ENCODE measurements around the gene PCCB. TPM values are rescaled to one million over a fixed set of nuclear protein-coding genes. Genes with fewer than 3 reads are reported as not detected.

PCCB gene
- total RNA-seq, 2 experiments from 2014 or later = 61.5 to 61.8 TPM

DNA sequence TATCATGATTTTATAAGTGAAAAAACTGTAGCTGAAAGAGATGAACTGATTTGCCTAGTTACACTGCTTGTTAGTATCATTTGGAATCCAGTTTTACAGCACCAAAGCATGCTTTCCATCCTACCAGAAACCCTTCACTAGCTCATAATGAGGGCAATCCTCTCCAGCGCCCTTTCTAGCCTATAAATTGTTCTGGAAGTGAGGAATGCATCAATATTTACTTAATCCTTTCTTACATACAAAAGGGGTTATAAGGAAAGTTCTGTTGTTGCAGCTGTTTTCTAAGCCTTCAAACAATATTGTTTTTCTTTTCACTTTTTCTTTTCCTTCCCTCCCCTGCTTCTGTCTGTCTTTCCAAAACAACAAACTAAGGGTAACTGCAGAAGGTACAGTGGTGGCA lies 11.0 kb upstream of the PCCB start:
- TF ChIP-seq, protein P1, sequence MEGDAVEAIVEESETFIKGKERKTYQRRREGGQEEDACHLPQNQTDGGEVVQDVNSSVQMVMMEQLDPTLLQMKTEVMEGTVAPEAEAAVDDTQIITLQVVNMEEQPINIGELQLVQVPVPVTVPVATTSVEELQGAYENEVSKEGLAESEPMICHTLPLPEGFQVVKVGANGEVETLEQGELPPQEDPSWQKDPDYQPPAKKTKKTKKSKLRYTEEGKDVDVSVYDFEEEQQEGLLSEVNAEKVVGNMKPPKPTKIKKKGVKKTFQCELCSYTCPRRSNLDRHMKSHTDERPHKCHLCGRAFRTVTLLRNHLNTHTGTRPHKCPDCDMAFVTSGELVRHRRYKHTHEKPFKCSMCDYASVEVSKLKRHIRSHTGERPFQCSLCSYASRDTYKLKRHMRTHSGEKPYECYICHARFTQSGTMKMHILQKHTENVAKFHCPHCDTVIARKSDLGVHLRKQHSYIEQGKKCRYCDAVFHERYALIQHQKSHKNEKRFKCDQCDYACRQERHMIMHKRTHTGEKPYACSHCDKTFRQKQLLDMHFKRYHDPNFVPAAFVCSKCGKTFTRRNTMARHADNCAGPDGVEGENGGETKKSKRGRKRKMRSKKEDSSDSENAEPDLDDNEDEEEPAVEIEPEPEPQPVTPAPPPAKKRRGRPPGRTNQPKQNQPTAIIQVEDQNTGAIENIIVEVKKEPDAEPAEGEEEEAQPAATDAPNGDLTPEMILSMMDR (IDR thresholded peaks at IDR 0.05) = no peak
- Mint-ChIP-seq H3K27ac (no peak overlapping the region), H3K9me3 (no peaks in the 10 kb centered on the region), H3K36me3 (ENCODE audit: low read depth) (no peaks in the 10 kb centered on the region), H3K27me3 (no peaks in the 10 kb centered on the region), H3K4me3 (no peak overlapping the region), H3K4me1 (ENCODE audit: low read depth) (no peaks in the 10 kb centered on the region)
- intact Hi-C loops (cut with micrococcal nuclease) = no loop called here
- CTCF ChIA-PET = no interaction called here
- DNase-seq = no peak
- ATAC-seq = no peak
- POLR2A ChIA-PET = no interaction called here

- TF ChIP-seq, protein P1 (IDR thresholded peaks at IDR 0.05) = no peak
- intact Hi-C loops (cut with micrococcal nuclease) = no loop called here
- ATAC-seq (no peak), DNase-seq (no peak)
- H3K27ac Mint-ChIP-seq = no peak overlapping the region
- H3K9me3 Mint-ChIP-seq = no peaks in the 10 kb centered on the region
- ChIA-PET POLR2A (no interaction called here), CTCF (interaction anchor here (1.3 to 1.5 kb wide), 2 partner anchors 167 to 768 kb away, joined by 3 read pairs; no protein-coding TSS in a partner anchor)
- H3K4me1 Mint-ChIP-seq (ENCODE audit: low read depth) = peaks cover 7% of the 10 kb centered on the region
- H3K27me3 Mint-ChIP-seq = no peaks in the 10 kb centered on the region
- no peak overlapping the region for H3K4me3 Mint-ChIP-seq
- H3K36me3 Mint-ChIP-seq (ENCODE audit: low read depth) = no peaks in the 10 kb centered on the region
Observed at GRCh38 chr3:136245691-136246090, 4.4 kb upstream of the PCCB start.

GRCh38 chr3:136247436-136247835 lies 2.7 kb upstream of the PCCB start:
- Mint-ChIP-seq H3K4me3 (no peak overlapping the region), H3K4me1 (ENCODE audit: low read depth) (peaks cover 16% of the 10 kb centered on the region), H3K27me3 (no peaks in the 10 kb centered on the region), H3K36me3 (ENCODE audit: low read depth) (no peaks in the 10 kb centered on the region), H3K9me3 (no peaks in the 10 kb centered on the region), H3K27ac (no peak overlapping the region)
- DNase-seq = no peak
- no peak for ATAC-seq
- intact Hi-C loops (cut with micrococcal nuclease) = no loop called here
- POLR2A ChIA-PET = interaction anchor here (1.1 kb wide), 1 partner anchor 54 kb away, joined by 3 read pairs; no protein-coding TSS in a partner anchor
- TF ChIP-seq, protein P1 (IDR thresholded peaks at IDR 0.05) = no peak
- CTCF ChIA-PET = interaction anchor here (1.1 to 1.9 kb wide), 2 partner anchors 51 to 767 kb away, joined by 4 to 6 read pairs; partner anchors contain the start of gene MSL2

DNA sequence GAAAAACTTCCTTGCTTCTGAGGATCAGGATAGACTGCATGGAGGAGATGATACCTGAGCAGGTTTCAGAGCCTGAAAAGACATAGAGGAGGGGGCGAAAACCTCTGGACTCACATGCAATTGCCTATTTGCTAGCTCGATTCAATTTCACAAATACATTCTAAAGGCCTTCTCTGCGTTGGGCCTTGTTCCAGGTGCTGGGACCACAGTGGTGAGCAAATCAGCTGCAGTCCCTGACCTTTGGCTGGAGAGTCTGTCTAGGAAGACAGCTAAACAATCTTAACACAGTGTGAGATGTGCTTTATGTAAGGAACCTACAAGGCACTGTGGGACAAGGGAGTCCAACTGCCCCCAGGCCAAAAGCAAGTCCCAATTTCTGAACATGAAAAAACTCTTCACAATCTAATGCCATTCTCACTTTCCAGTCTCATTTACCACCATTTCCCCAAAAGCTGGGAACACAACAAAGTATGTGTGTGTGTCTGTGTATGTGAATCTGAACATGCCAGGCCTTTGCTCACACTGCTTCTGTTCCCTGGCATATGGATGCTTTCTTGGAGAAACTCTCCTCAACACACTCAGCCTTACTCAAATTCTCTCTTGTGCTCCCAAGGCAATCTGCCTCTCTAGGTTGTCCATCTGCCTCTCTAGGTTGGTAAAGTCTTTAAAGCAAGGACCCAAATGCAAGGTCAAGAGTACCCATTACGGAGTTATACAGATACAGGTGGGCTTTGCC lies 2.1 kb upstream of the PCCB start:
- Mint-ChIP-seq H3K4me1 (ENCODE audit: low read depth) (peaks cover 16% of the 10 kb centered on the region), H3K27me3 (no peaks in the 10 kb centered on the region), H3K9me3 (no peaks in the 10 kb centered on the region), H3K36me3 (ENCODE audit: low read depth) (no peaks in the 10 kb centered on the region), H3K27ac (no peak overlapping the region), H3K4me3 (no peak overlapping the region)
- ATAC-seq (no peak), DNase-seq (no peak)
- TF ChIP-seq, protein P1 (IDR thresholded peaks at IDR 0.05) = no peak
- CTCF ChIA-PET = interaction anchor here (1.1 to 1.9 kb wide), 3 partner anchors 10 to 766 kb away, joined by 3 to 6 read pairs (median 4); partner anchors contain the start of gene MSL2
- intact Hi-C loops (cut with micrococcal nuclease) = no loop called here
- POLR2A ChIA-PET = interaction anchor here (0.7 to 1.4 kb wide), 3 partner anchors 52 to 65 kb away, joined by 3 to 6 read pairs (median 3); partner anchors contain the start of gene MSL2

DNA sequence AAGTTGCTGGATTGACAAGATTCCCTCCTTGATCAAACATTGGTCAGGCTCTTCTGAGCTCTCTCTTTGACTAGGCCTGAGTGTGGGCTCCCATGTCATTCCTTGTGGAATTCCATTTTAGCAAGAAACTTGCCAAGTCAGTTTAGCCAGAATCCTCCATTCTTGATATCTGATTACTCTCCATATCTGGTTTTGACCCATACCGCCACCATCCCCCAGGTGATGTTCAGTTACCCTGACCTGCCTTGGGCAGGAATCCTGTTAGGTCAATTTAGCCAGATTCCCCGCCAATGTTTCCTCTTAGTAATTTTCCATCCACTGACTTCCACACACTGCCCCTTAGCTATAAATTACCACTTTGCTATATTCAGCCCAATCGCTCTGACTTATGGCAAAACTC lies 1.0 kb upstream of the PCCB start:
- Mint-ChIP-seq H3K4me1 (ENCODE audit: low read depth) (peaks cover 16% of the 10 kb centered on the region), H3K4me3 (no peak overlapping the region), H3K27me3 (no peaks in the 10 kb centered on the region), H3K27ac (no peak overlapping the region), H3K9me3 (no peaks in the 10 kb centered on the region), H3K36me3 (ENCODE audit: low read depth) (no peaks in the 10 kb centered on the region)
- ChIA-PET CTCF (interaction anchor here (0.9 to 1.9 kb wide), 3 partner anchors 11 to 53 kb away, joined by 3 to 6 read pairs (median 3); partner anchors contain the start of gene MSL2), POLR2A (interaction anchor here (0.7 to 1.4 kb wide), 2 partner anchors 53 to 66 kb away, joined by 3 to 6 read pairs; partner anchors contain the start of gene MSL2)
- DNase-seq (no peak), ATAC-seq (no peak)
- intact Hi-C loops (cut with micrococcal nuclease) = no loop called here
- TF ChIP-seq, protein P1 (IDR thresholded peaks at IDR 0.05) = no peak
